SK-N-SH treated with all-trans-retinoic acid at 6 μM for 48 hours (cell line): ENCODE results near the gene E2F6.

ENCODE experiments used
- ARNTL ChIP-seq: fragments of 450-650 bp; formaldehyde crosslinking; IDR thresholded peaks from 2 replicates; pipeline ENCODE4 v1.5.0; 2020; ENCODE audit warnings: low read depth, mild to moderate bottlenecking, moderate library complexity, borderline replicate concordance
- CSDC2 ChIP-seq: fragments of 250-450 bp; sonication (Bioruptor Pico); IDR thresholded peaks from 2 replicates; pipeline ENCODE4 v1.5.0; 2020; ENCODE audit warnings: mild to moderate bottlenecking, moderate library complexity
- PATZ1 ChIP-seq: fragments of 250-450 bp; sonication (Bioruptor Pico); IDR thresholded peaks from 2 replicates; pipeline ENCODE4 v1.8.0; 2020; ENCODE audit warnings: mild to moderate bottlenecking, moderate library complexity, borderline replicate concordance
- PPARA ChIP-seq: fragments of 250-450 bp; sonication (Bioruptor Pico); IDR thresholded peaks from 2 replicates; pipeline ENCODE4 v1.5.0; 2020; ENCODE audit warnings: mild to moderate bottlenecking, borderline replicate concordance
- RARB ChIP-seq: fragments of 250-450 bp; sonication (Bioruptor Pico); IDR thresholded peaks from 2 replicates; pipeline ENCODE4 v1.8.0; 2021; ENCODE audit warnings: mild to moderate bottlenecking, moderate library complexity
- ZC3H10 ChIP-seq: fragments of 250-450 bp; sonication (Bioruptor Pico); IDR thresholded peaks from 2 replicates; pipeline ENCODE4 v1.5.1; 2021; ENCODE audit warnings: mild to moderate bottlenecking, moderate library complexity

GRCh38 chr2:11421863-11422490 lies 44.0 kb downstream of the E2F6 start:
- TF ChIP-seq ZC3H10 (CRISPR knock-in tag), result no peak
- no peak for TF ChIP-seq CSDC2
- TF ChIP-seq PATZ1 (CRISPR knock-in tag), result no peak
- no peak for TF ChIP-seq RARB (CRISPR knock-in tag)
- no peak for TF ChIP-seq ARNTL
- TF ChIP-seq PPARA (CRISPR knock-in tag), result no peak
